Suprapubic skin (tissue), 4 donors: Measurements from ENCODE around the gene NCK1.

Source experiments
- EP300 ChIP-seq: sonication (generic); formaldehyde crosslinking; IDR thresholded peaks from one replicate; pipeline ENCODE4 v1.6.1; 2017; ENCODE audit warnings: antibody characterized with exemption
- POLR2A ChIP-seq, 2 donors: fragments of 450-650 bp; IDR thresholded peaks; one replicate each; pipeline ENCODE4 v1.6.1; 2017; ENCODE audit warnings: antibody characterized with exemption in 2 of 2, mild to moderate bottlenecking in 2 of 2, moderate library complexity in 2 of 2
- POLR2AphosphoS5 ChIP-seq, 3 donors: sonication (generic); formaldehyde crosslinking; IDR thresholded peaks; one replicate each; pipeline ENCODE4 v1.6.1; 2017; ENCODE audit warnings: antibody characterized with exemption in 3 of 3
- TF ChIP-seq, protein P1 (sequence below), 2 donors: fragments of 200-600 bp in 1 of 2; fragments of 450-650 bp in 1 of 2; sonication (generic) in 1 of 2; IDR thresholded peaks; one replicate each; pipeline ENCODE4 v1.5.1; 2016 to 2019; ENCODE audit warnings: antibody characterized with exemption in 2 of 2, mild to moderate bottlenecking in 1 of 2, moderate library complexity in 1 of 2

DNA sequence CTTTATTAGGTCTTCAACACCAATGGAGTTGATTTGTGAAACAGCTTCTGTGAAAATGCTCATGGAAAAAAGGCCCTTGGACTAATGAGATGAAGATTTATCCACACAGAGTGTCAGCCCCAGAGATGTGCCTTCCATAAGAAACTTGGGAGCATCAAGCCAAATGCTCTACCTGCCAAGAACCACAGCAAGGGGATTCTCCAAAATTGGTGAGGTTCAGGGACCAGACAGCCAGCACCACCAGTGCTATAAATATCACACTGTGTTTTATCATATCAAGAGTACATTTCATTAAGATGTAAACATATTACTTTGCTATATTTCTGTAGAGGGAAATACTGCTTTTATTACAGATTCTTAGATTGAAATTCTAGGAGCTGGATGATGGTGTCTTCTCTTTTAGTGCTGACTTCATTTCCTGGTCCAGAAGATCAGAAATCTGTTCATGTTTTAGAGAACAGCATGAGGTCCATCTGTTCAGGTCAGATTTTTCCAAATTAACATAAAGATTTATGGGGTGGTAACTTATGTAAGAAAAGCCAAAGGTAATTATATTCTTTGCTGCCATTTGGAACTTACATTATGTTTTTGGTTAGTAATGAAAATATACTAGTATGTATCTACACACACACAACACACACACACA lies 25.4 kb upstream of the NCK1 start:
- TF ChIP-seq POLR2A (IDR thresholded peaks at IDR 0.05) (no peak), POLR2AphosphoS5 (IDR thresholded peaks at IDR 0.05) (no peak), EP300 (no peak)
- TF ChIP-seq, protein P1, sequence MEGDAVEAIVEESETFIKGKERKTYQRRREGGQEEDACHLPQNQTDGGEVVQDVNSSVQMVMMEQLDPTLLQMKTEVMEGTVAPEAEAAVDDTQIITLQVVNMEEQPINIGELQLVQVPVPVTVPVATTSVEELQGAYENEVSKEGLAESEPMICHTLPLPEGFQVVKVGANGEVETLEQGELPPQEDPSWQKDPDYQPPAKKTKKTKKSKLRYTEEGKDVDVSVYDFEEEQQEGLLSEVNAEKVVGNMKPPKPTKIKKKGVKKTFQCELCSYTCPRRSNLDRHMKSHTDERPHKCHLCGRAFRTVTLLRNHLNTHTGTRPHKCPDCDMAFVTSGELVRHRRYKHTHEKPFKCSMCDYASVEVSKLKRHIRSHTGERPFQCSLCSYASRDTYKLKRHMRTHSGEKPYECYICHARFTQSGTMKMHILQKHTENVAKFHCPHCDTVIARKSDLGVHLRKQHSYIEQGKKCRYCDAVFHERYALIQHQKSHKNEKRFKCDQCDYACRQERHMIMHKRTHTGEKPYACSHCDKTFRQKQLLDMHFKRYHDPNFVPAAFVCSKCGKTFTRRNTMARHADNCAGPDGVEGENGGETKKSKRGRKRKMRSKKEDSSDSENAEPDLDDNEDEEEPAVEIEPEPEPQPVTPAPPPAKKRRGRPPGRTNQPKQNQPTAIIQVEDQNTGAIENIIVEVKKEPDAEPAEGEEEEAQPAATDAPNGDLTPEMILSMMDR (IDR thresholded peaks at IDR 0.05), result no peak
